ENCODE results near the gene DNAH12. TPM values are rescaled to one million over a fixed set of nuclear protein-coding genes. Genes with fewer than 3 reads are reported as not detected.

The DNAH12 gene
- total and polyA plus RNA-seq, 9 of the 15 experiments (the other 6 are each of a cell fraction or from before 2014, with no cell fraction given) = 0.01 to 0.04 (median 0.01) TPM; not detected in 5

- TF ChIP-seq SMAD4 (CRISPR knock-in tag; conservative IDR thresholded peaks at IDR 0.05) = peak; percentile 88
- 0 out of 2 replicates have a peak, but pooled peaks have one; percentile 32 for TF ChIP-seq ZNF311 (CRISPR knock-in tag; IDR thresholded peaks at IDR 0.05)
- TF ChIP-seq MAZ (CRISPR knock-in tag; conservative IDR thresholded peaks at IDR 0.05 in 1 of 2, IDR thresholded peaks at IDR 0.05 in 1 of 2) = 0 out of 4 replicates have a peak, but pooled peaks of 1 of the 2 experiments have one; percentile 35
- peak; percentile 77 for TF ChIP-seq CXXC5 (CRISPR knock-in tag; IDR thresholded peaks at IDR 0.05)
- peak; percentile 84 for TF ChIP-seq ZNF592 (IDR thresholded peaks at IDR 0.05)
- peak; percentile 69 for TF ChIP-seq ZBTB17 (CRISPR knock-in tag; IDR thresholded peaks at IDR 0.05)
- TF ChIP-seq ZNF398 (CRISPR knock-in tag; IDR thresholded peaks at IDR 0.05) = peak; percentile 40; the same call in 1 of the 2 replicates
- TF ChIP-seq TCF15 (CRISPR knock-in tag; IDR thresholded peaks at IDR 0.05) = peak; percentile 77; the same call in 1 of the 2 replicates
- TF ChIP-seq ZNF583 (CRISPR knock-in tag; IDR thresholded peaks at IDR 0.05) = peak; percentile 90; the same call in 1 of the 2 replicates
These were observed 205.7 kb downstream of the DNAH12 start (continued) for GRCh38 chr3:57338272-57339070.
